SK-N-MC (cell line): Measurements from ENCODE around the gene MSX1.

Experiments
- EZH2 ChIP-seq: fragments of 200-600 bp; sonication (generic); IDR thresholded peaks from one replicate; pipeline ENCODE4 v1.6.1; 2017; ENCODE audit warnings: antibody characterized with exemption
- FOXP2 ChIP-seq: optimal IDR thresholded peaks from 2 replicates; pipeline ENCODE3; 2011; ENCODE audit warnings: mild to moderate bottlenecking, moderate library complexity; ENCODE audit not compliant: insufficient read depth; ENCODE audit errors: extremely low read length, control extremely low read depth
- POLR2AphosphoS5 ChIP-seq: IDR thresholded peaks from 2 replicates; pipeline ENCODE4 v1.6.1; 2012; ENCODE audit warnings: mild to moderate bottlenecking, low read depth, low read length, borderline replicate concordance

GRCh38 chr4:4875611-4876010, 16.1 kb downstream of the MSX1 start:
- no peak for TF ChIP-seq EZH2
- no peak for TF ChIP-seq POLR2AphosphoS5
- TF ChIP-seq FOXP2 = no peak
